Transverse colon (tissue), 4 donors: ENCODE data around the gene TMEM59L.

Source experiments
- EP300 ChIP-seq: sonication (generic); formaldehyde crosslinking; IDR thresholded peaks from one replicate; pipeline ENCODE4 v1.6.1; 2017; ENCODE audit warnings: antibody characterized with exemption, low read depth
- POLR2A ChIP-seq: fragments of 450-650 bp; IDR thresholded peaks from one replicate; pipeline ENCODE4 v1.6.1; 2016; ENCODE audit warnings: antibody characterized with exemption, mild to moderate bottlenecking, moderate library complexity
- POLR2AphosphoS5 ChIP-seq, 3 donors: sonication (generic); formaldehyde crosslinking; IDR thresholded peaks; one replicate each; pipeline ENCODE4 v1.6.1; 2016; ENCODE audit warnings: antibody characterized with exemption in 3 of 3
- TF ChIP-seq, protein P1 (sequence below), 5 experiments: fragments of 200-600 bp in 3 of 5; fragments of 450-650 bp in 2 of 5; sonication (generic) in 3 of 5; IDR thresholded peaks; 1 replicate in 2 of 5; 2 replicates in 3 of 5; pipeline ENCODE4 v1.5.1; 2016 to 2017; ENCODE audit warnings: antibody characterized with exemption in 5 of 5, inconsistent platforms in 3 of 5, mild to moderate bottlenecking in 2 of 5, moderate library complexity in 1 of 5

DNA sequence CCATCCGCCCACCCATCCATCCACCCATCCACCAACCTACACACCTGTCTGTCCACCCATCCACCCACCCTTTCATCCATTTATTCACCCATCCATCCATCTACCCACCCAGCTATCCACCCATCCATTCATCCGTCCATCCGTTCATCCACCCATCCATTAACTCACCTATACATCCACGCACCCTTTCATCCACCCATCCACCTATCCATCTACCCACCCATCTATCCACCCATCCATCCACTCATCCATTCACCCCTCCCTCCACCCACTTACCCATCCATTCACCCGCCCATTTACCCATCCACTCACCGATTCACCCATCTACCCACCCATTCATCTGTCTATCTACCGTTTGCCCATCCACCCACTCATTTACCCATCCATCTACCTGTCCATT is 41.8 kb downstream of the TMEM59L start:
- TF ChIP-seq, protein P1, sequence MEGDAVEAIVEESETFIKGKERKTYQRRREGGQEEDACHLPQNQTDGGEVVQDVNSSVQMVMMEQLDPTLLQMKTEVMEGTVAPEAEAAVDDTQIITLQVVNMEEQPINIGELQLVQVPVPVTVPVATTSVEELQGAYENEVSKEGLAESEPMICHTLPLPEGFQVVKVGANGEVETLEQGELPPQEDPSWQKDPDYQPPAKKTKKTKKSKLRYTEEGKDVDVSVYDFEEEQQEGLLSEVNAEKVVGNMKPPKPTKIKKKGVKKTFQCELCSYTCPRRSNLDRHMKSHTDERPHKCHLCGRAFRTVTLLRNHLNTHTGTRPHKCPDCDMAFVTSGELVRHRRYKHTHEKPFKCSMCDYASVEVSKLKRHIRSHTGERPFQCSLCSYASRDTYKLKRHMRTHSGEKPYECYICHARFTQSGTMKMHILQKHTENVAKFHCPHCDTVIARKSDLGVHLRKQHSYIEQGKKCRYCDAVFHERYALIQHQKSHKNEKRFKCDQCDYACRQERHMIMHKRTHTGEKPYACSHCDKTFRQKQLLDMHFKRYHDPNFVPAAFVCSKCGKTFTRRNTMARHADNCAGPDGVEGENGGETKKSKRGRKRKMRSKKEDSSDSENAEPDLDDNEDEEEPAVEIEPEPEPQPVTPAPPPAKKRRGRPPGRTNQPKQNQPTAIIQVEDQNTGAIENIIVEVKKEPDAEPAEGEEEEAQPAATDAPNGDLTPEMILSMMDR (IDR thresholded peaks at IDR 0.05): no peak
- TF ChIP-seq POLR2A (no peak), POLR2AphosphoS5 (IDR thresholded peaks at IDR 0.05) (no peak), EP300 (no peak)
